Stimulated activated naive CD4-positive, alpha-beta T cell treated with Interleukin-2 at 50 U/mL for 16 hours (primary cell): ENCODE results near the gene YLPM1.
"Not testable (repeated sequence)": the region's sequence is repeated elsewhere in the genome, so short reads cannot be mapped to it uniquely, and the experiment has no call there.

Experiments
- DNase-seq: peaks from one replicate; lab custom pipeline; 2025; lab: John Stamatoyannopoulos, UW

The YLPM1 gene

DNA sequence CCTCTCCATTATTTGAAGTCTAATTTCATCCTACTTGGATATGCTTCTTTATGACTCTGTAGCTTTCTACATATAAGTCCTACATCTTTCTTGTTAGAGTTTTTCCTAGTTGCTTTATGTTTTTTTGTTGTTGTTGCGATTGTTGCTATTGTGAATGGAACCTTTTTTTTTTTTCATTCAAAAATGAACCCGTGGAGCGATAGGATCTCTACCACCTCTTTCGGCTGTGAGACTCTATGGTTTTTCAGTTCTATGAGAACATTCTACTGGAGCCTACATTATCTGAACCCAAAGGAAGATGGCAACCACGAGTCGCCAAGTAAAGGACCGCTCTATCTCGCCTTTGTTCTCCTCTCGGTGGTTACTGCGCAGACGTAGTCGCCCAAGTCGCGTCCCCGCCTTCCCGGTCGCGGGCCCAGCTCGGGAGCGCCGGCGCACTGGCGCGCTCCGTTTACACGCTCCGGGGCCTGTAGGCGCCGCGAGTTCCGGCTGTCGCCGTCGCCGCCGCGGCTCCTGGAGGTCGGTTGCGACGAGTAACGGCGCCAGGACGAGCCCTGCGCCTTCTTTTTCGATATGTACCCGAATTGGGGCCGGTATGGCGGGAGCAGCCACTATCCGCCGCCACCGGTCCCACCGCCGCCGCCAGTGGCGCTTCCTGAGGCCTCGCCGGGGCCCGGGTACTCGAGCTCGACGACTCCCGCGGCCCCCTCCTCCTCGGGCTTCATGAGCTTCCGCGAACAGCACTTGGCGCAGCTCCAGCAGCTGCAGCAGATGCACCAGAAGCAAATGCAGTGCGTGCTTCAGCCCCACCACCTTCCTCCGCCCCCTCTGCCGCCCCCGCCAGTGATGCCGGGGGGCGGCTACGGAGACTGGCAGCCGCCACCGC lies at the start of gene YLPM1:
Gene YLPM1, plus strand, starts transcription at position 400 of the 886 bp plus-strand sequence. Its CDS starts 174 bp downstream, at position 574.
- peak; percentile 87 for DNase-seq

- DNase-seq, result no peak
Observed at GRCh38 chr14:74713395-74713735, 49.8 kb upstream of the YLPM1 start.

GRCh38 chr14:74720526-74720925 lies 42.6 kb upstream of the YLPM1 start:
- no peak for DNase-seq

DNA sequence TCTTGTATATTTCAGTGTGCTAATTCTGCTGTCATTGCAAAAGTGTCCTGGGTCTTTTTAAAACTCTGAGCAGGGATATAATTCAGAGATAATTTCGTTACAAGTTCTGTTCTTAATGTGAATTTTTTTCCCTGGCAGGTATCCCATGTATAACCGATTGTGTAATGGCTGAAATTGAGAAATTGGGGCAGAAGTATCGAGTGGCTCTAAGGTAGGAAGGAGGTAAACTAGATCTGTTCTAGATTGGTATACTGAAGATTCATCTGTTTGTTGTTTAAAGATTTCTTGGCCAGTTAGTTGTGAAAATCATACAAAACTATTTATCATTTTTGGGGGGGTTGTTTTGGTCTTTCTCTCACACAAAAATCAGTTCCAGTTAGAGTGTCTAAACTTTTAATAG lies 40.0 kb upstream of the YLPM1 start:
- DNase-seq, result no peak

- DNase-seq, result no peak
Observed at GRCh38 chr14:74732387-74732786, 30.7 kb upstream of the YLPM1 start.

- no peak for DNase-seq
Observed at GRCh38 chr14:74733221-74733620, 29.9 kb upstream of the YLPM1 start.

GRCh38 chr14:74735125-74735524 lies 28.0 kb upstream of the YLPM1 start:
- no peak for DNase-seq

DNA sequence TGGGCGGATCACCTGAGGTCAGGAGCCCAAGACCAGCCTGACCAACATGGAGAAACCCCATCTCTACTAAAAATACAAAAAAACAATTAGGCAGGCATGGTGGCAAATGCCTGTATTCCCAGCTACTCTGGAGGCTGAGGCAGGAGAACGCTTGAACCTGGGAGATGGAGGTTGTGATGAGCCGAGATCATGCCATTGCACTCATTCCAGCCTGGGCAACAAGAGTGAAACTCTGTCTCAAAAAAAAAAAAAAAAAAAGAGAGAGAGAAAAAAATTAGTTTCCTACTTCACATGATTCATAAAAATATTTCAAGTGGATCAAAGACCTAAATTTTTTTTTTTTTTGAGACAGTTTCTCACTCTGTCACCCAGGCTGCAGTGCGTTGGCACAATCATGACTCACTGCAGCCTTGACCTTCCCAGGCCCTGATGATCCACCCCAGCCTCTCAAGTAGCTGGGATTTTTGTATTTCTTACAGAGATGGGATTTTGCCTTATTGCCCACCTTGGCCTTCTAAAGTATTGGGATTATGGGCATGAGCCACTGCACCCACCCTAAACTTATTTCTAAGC lies 25.3 kb upstream of the YLPM1 start:
- DNase-seq, result no peak

- DNase-seq, result no peak
Observed at GRCh38 chr14:74739293-74740030, 23.7 kb upstream of the YLPM1 start.

- DNase-seq, result no peak
Observed at GRCh38 chr14:74747237-74747636, 15.9 kb upstream of the YLPM1 start.

GRCh38 chr14:74754157-74754556 lies 9.0 kb upstream of the YLPM1 start:
- DNase-seq, result no peak

DNA sequence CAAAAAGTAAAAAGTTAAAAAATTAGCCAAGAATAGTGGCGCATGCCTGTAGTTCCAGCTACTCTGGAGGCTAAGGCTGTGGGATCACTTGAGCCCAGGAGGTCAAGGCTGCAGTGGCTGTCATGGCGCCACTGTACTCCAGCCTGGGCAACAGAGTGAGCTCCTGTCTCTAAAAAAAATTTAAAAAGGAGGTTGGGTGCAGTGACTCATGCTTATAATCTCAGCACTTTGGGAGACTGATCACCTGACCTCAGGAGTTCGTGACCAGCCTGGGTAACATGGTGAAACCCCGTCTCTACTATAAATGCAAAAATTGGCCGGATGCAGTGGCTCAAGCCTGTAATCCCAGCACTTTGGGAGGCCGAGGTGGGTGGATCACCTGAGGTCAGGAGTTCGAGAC lies 8.2 kb upstream of the YLPM1 start:
- DNase-seq, result no peak

DNA sequence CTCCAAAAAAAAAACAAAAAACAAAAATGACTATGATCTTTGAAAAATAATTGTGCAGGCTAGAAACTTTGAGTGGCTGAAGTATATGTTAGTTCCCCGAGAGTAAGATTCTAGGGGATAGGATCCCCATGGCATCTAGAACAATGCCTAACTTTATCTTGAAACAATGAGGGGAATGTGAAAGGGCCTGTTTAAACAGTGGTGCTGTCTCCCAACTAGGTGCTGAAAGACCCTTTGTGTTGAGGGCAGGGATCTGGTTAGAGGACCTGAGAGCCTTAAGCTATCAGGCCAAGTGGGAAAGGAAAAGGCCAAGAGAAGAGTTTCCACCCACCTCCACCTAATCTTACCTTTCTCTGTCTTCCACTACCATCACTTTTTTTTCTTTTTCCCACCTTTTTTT lies 6.8 kb upstream of the YLPM1 start:
- no peak for DNase-seq

DNA sequence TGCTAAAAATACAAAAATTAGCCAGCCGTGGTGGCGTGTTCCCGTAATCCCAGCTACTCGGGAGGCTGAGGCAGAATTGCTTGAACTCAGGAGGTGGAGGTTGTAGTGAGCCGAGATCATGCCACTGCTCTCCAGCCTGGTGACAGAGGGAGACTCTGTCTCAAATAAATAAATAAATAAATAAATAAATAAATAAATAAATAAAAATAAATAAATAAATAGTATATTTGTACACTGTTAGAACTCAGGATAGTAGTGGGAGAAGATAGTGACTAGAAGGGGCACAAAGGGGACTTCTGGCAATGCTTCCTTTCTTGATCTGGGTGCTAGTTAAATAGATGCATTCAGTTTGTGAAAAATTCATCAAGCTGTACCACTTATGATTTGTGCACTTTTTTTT lies 4.6 kb upstream of the YLPM1 start:
- DNase-seq, result not testable (repeated sequence)

GRCh38 chr14:74763803-74764531 lies 851 bp downstream of the YLPM1 start:
- DNase-seq, result no peak

DNA sequence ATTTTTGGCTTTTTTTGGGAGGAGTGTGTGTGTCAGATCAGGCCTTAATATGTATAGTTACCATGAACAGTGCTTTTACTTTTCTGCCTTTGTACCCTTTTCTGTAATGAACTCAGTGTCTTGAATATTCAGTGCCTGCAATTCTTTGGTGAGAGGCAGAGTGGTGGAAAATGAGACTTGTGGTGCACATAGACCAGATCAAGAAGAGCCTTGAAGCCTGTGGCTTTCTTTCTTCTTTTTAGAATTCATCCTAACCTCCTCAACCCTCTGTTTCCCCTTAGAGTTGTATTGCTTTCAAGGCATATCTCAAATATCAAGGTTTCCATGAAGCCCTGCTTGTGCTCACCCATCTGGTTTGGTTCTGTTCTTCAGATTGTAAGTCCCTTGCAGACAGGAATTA lies 2.6 kb downstream of the YLPM1 start:
- DNase-seq, result no peak

DNA sequence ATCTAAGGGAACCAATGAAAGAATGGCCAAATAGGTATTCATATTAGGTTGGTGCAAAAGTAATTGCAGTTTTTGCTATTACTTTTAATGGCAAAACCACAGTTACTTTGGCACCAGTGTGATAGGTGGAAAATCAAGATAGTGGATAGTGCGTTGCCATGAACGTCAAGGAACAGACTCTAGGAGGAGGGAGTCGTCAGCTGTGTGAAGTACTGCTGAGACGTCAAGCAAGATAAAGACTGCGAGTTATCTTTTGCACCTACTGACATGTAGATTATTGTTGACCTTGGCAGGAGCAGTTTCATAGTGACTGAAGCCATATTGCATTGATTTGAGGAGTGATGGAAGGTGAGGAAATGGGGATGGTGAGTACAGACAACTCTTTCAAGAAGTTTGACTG lies 8.3 kb downstream of the YLPM1 start:
- DNase-seq, result no peak

- DNase-seq, result no peak
Observed at GRCh38 chr14:74784634-74785033, 21.5 kb downstream of the YLPM1 start.

DNA sequence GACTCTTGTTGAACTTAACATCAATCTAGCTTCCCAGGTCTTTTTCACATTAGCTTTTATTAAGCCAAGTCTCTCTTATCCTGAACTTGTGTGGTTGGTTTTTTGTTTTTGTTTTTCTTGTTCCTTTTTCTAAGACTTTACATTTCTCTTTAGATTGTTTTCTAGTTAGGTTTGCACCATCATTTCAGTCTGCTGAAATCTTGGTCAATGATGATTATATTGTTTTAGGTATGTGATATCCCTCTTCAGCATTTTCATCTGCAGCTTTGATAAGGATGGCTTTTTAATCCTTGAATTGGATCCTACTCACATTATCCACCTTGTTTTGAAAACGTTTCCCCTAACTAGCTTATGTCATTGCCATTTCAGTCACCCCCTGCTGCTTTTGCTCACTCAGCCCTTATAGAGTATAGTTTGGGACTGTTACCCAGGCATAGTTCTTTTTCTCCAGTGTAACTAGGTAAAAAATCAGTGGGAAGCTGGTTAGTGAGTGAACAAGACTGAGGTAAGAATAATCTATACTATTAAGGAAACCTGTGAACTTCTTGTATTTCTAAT lies 22.0 kb downstream of the YLPM1 start:
- DNase-seq, result no peak

- no peak for DNase-seq
Observed at GRCh38 chr14:74786796-74787315, 23.7 kb downstream of the YLPM1 start.

- no peak for DNase-seq
Observed at GRCh38 chr14:74792249-74793039, 29.3 kb downstream of the YLPM1 start.
